ENCODE measurements around the gene SLC6A5. TPM values are rescaled to one million over a fixed set of nuclear protein-coding genes. Genes with fewer than 3 reads are reported as not detected.
A peak's percentile ranks its signal among the peaks of the same experiment; 100 is the strongest.

The SLC6A5 gene
- polyA plus RNA-seq, 10 donors: 0.06 TPM; not detected in 9

DNA sequence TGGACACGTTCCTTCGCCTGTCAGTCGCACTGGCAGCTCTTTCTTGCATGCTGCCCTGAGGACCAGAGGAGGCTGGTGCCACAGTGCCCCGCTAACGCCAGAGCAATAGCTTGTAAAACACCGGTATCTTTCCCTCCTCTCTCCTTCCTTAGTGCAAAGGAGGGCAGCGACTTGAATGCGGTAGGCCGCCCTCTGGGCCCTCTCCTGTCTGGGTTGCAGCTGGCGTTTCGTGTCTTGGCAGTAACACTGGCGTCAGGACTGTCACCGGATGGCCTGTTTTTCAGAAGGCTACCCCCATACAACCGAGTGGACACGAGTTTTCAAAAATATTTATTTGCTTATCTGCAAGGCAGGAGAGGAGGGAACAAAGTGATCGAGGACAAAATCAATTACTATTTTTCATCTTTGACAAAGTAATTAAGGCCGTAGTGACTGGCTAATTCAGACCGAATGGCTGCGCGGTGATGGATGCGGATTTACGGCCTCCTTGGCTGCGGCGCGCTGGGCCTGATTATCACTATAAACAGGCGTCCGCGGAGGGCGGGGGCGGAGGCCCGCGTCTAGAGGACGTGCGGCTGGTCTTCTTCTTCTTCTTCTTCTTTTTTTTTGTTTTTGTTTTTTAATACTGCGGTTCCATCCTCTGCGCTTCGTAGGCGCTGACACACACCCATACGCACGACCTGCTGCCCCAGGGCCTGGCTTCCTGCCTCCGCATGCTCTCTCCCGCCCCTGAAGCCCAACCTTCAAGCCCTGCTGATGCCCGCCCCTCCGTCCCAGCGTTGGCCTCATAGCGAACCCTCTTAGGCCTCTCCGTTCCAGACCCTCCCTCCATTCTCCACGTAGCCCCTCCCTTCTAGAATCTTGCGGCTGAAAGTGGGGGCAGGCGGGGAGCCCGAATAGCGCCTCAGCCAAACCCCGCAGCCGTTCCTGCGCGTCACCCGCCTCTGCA is 2.9 kb upstream of the SLC6A5 start:
- no peak for DNase-seq

DNA sequence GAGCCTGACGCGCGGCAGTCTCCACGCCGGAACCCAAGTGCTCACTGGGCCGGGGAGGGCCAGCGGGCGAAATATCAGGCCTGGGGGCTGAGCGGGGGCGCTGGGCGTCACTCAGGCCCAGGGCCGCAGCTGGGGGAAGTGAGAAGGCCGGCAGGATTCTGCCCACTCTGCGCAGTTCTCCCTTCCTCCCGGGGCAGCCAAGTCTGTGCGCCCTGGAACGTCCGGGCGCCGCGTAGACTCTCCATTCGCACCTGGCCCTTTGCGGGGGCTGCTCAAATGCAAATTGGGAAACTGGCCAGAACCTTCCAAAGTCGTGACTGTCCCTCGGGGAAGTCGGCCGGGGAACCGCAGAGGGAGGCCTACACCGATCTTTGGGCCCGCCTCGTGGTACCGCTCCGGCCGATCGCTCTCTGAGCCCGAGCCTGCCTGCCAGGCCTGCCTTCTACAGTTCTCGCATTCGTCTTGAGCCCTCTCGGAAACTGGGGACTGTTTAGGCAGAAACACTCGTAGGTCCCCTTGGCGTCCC is 2.2 kb upstream of the SLC6A5 start:
- no peak for DNase-seq

DNA sequence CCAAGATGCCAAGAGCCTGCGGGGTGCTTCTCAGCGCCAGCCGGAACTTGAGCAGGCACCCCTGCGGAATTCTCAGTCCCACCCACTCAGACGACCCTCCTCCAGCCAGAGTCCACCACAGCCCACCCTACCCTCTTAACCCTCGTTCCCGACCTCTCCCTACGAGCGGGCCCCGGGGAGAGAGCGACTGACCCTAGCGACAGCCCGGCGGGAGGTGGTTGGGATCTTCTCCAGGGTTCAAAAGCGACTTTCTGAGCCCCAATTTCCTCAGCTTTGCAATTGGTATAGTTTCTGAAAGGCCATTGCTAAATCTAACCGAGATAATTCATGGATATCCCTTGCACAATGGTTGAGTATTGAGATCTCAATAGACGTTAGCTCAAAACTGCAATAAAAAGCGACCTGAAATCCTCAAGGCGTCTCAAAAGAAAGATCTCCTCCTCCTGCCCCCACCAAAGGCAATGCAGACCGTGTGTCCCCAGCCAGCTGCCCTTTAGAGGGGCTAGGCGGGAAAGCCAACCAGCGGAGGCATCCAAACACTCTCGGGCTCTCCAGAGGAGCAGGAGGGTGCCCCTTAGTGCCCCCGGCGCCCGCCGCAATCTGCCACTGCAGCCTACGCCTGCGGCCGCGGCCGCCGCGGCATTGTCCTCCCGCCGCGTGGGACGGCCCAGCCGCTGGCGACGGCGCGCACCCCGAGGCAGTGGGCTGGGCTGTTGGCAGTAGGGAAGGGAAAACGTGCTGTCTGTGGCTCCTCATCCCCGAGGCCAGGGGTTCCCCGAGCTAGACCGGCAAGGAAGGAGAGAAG is 1.5 kb upstream of the SLC6A5 start:
- no peak for DNase-seq

DNA sequence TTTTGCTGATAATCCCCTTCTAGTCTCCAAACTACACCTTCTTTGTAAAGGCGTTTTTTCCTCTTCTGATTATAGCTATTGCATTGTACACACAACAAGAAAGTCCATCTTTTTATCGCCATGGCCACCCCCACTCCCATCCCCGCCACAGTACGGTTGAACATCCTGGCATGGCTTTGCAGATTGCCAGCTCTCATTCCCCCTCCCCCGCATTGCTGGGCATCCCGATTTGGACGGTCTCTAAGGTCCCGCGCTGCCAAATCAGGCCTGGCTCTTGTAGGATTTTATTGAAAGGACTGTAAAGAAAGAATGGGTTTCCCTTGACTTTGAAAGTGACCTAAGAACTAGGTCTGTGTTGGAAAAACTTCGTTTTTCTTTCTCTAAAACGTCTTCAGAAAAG is 916 bp upstream of the SLC6A5 start:
- DNase-seq: no peak

DNA sequence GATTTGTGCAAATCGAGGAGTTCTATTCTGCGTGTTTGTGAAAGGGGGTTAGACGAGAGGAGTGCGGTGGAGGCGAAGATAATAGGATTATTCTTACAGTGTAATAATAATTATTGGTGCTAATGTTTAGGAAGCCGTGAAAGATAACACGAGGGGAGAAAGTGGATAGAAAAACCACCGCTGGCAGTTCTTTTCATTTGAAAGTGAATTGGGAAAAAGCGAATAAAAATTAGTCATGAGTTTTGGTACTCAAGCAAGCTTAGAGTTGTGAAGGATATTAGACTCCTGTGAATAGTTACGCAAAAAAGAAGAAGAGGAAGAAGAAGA is 575 bp downstream of the SLC6A5 start:
- DNase-seq: no peak

DNA sequence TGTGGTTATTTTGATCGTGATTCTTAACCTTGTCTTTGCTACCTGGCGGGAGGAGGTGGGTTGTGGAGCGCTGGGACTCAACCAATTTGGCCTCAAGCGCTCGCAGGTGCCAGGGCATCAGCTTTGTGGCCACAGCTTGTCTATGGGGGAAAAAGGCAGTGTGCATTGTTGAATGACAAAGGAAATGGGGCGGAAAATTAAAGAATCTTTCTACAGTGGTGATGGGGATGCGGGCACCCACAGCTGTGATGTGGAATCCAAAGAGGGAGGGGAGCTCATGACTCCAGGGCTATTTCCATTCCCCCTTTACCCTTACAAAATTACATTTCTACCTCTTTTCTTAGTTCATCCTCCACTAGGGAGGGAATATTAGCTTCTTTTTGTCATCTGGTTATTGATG is 1.1 kb downstream of the SLC6A5 start:
- no peak for DNase-seq

DNA sequence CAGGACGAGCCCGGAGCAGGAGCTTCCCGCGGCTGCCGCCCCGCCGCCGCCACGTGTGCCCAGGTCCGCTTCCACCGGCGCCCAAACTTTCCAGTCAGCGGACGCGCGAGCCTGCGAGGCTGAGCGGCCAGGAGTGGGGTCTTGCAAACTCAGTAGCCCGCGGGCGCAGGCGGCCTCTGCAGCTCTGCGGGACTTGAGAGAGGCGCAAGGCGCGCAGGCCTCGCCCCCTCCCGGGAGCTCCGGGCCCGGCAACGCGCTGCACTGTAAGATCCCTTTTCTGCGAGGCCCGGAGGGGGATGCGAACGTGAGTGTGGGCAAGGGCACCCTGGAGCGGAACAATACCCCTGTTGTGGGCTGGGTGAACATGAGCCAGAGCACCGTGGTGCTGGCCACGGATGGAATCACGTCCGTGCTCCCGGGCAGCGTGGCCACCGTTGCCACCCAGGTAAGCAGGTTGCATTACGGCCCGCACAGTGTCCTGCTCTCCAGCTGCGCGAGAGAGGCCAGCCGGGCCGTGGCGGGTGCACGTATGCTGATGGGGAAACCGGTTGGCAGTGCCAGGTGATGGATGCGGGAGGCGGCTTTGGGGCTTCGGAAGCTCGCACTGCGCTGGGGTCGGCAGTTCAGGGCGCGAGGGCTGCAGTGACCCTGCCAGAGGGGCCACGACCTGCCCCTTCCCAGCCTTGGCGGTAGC is 2.0 kb downstream of the SLC6A5 start:
- no peak for DNase-seq

DNA sequence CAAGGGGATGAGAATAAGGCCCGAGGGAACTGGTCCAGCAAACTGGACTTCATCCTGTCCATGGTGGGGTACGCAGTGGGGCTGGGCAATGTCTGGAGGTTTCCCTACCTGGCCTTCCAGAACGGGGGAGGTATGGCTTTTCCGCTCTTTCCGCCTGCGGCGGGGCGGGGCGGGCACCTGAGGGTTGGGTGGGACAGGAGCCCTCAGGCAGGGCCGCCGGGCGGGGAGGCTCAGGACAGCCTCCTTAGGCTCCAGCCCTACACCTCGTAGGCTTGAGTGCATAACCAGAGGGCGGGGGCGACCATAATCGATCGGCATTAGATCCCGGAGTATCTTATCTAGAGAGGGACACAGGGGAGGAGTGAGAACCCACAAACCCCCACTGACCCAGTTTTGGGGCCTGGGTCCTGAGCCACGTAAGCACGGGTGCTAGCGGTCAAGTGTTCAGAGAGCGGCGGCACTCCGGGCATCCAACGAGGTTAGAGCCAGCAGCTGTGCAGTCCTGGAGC is 4.9 kb downstream of the SLC6A5 start:
- DNase-seq: no peak

DNA sequence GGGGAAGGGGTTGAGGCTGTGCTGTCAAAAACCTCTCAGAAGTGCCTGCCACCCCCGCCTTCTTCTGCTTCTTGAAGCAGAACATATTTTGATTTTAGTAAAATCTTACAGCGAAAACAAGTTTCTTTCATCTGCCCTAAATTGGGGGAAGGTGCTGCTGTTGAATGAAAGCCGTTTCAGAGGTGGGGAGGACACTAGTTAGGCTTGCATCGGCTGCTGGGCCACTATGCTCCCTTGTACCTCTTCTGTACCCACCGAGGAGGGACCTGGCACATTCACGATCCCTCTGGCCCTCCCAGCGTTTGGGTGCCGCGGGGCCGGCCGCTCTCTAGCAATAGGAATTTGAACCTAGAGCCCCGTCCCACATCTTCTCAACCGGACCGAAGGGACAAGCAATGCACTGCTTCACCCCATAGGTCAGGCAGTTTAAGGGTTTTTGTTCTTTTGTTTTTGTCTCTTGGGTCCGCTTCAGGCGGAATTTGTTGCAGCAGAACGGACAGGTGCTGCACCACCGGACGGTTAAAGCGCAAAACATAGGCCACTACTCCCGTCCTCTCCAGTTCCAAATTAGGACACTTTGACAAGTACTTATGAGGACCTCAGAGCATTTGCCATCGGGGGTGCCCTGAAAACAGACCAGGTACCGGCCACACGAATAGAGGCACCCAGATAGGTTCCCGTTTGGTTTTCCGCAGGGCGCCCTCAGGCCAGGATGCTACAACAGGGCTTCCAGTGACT is 5.6 kb downstream of the SLC6A5 start:
- no peak for DNase-seq

DNA sequence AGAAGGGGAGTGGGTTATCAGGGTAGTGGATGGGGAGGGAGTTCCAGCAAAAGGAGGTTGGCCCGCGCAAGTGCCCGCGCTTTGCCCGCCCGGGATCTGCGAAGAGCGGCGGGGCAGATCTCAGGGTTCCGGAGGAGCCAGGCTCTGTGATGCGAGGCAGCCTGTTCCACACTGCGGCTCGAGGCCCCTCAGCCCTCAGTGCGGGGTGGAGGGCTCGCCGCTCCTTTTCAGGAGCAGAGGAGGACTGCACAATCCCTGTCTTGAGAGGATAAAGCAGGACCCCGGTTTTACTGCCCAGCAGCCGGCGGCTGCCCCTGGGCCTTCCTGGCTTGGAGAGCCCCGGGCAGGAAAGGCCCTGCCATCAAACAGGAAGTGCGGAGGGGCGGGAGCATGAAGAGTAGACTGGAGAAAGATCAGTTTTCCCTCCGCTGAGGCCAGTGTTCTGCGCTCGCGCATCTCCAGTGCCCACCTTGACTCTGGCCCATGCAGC is 6.2 kb downstream of the SLC6A5 start:
- DNase-seq: no peak

DNA sequence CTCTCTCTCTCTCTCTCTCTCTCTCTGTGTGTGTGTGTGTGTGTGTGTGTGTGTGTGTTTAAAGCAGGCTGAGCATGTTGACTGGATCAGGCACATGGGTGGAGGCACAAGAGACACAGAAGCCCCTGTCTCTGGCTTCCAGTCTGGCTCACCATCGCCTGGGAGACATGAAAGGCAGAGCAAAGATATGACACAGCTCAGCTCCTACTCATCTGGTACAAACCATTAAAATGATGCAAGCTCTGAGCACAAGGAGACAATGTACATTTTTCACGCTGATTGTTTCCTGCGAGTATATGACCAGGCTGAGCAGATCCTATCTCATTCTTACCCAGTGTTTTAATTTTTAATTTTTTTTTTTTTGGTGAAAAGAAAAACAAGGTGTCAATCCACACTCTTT is 9.5 kb downstream of the SLC6A5 start:
- no peak for DNase-seq

DNA sequence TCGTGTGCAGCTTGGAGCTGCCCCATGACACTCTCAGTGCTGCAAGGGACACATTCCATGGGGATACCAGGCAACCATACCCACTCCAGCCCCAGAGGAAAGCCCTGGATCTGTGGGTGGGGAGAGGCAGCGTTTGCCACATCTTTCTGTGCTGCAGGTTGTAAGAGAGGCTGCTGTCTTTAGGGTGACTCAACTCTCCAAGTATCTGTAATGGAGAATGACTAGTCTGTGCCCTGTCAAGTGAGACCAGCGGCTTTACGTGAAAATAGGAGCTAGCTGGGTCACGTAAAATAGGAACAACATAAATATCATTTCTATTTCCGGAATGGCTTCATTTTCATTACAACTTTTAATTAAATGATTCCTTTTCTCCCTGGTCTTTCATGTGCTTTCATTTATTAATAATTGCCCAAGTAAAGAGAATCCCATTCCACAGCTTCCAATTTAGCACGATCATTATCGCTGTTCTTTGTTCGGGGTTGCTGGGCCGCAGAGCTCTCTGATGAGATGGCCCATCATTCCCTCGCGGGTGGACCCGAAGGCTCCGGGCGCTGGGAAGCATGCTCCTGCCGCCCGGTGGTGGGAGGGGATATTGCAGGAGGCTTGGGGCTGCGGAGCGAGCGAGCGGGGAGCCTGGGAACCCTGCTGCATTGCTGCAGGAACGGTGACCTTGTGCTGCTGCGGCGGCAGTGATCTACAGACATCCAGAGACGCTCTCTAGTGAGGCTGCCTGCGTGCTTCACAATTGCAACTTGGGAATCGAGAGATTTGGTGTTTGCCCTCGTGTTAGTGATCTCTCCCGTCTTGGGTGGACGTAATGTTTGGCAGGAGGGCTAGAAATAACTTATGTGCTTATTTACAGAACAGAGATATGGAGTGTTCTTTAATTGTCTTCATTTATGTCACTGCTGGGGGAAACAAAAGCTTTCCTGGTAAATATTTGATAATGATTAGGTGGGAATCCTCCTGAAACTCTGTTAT is 10.6 kb downstream of the SLC6A5 start:
- peak; percentile 20 to 75 (median 55) for DNase-seq

DNA sequence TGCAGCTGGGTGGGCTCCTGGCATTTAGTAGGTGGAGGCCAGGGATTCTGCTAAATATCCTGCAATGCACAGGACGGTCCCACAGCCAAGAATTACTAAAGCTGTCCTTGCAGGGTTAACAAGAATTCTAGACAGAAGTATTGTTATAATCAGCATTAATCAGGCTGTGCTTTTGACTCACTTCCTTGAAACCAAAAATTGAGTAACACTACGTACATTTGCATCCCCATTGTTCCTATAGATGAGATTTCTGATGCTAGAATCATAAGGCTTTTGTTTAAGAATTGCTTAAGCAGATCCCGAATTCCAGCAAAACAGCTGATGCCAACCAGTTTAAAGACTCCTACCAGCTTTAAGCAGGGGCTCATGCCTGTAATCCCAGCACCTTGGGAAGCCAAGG is 11.4 kb downstream of the SLC6A5 start:
- DNase-seq: no peak

DNA sequence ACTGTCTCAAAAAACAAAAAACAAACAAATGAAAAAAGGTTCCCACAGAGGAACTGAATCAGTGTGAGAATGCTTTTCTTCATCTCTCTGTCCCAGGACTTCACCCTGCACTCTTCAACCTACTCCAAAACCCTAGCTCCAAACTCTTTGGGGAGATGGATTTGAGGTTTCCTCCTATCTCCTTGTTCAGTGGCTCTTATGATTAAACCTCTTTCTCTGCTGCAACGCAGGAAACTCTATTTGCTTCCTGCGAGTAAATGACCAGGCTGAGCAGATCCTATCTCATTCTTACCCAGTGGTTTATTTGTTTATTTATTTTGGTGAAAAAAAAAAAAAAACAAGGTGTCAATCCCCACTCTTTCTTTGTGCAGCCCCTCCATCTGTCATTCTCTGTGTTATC is 12.0 kb downstream of the SLC6A5 start:
- DNase-seq: no peak

DNA sequence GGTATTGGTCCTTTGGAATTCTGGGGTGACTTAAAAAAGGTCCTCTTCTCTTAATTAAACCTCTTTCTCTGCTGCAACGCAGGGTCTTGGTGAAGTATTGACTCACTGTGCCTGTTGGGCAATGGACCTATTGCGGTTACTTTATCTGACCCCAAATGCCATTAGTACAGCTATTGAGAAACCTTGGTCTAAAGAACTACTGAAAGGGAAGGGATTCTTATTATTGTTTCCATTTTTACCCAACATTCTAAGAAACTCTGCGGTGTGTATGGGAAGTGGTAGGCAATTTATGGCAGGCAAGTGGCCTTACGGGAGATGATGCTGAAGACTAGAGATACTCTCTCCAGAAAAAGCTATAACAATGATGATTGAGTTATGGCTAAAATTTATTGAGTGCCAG is 12.5 kb downstream of the SLC6A5 start:
- no peak for DNase-seq

DNA sequence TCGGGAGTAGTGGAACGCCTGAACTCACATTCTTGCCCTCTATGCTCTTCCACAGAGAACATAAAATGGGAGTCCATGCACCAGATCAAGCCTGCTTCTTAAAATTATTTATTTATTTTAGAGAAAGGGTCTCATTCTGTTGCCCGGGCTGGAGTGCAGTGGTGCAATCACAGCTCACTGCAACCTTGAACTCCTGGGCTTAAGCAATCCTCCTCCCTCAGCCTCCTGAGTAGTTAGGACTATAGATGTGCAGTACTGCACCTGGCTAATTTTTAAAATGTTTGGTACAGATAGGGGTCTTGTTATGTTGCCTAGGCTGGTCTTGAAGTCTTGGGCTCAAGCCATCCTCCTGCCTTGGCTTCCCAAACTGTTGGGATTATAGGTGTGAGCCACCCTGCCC is 13.0 kb downstream of the SLC6A5 start:
- no peak for DNase-seq

DNA sequence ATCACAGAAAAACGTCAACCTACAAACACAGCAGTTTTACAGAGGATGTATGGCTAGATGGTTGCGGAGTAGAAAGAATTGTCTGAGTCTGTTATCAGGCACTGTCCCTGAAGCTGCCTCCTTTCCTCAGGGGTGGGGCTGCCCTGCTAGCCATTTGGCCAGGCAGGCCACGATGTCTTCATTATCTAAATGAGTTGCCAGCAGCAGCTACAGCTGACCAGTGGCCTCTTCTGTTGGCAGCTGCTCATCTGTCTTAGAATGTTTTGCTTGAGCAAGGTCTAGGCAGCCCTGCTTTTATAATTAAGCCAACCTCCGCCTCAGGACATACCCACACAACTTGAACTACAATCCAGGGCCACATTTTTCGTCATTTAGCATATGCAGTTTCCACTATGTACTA is 17.5 kb downstream of the SLC6A5 start:
- DNase-seq: no peak

DNA sequence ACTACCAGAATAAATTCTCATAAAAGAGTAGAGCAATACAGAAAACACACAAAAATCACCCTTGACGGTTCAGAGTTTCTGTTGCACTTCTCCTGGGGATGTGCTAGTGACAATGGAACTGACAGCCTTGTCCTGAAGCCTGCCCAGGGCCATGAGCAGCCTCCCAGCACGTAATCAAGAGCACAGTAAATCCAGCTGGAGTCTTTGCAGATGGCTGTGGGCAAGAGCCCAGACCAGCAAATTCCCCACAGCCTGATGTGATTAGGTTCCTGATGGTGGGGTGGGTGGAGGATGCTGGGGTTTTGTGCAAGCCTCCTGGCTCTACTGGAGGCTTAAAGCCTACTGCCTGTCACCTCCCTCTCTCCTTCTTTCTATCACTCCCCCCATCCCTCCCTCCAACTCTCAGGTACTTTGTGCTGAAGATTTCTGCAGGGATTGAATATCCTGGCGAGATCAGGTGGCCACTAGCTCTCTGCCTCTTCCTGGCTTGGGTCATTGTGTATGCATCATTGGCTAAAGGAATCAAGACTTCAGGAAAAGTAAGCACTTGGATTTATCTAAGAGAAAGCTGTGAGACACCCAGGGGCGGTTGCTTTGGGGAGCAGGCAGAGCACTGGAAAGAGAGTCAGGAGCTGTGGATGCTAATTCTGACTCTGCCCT is 18.1 kb downstream of the SLC6A5 start:
- no peak for DNase-seq

DNA sequence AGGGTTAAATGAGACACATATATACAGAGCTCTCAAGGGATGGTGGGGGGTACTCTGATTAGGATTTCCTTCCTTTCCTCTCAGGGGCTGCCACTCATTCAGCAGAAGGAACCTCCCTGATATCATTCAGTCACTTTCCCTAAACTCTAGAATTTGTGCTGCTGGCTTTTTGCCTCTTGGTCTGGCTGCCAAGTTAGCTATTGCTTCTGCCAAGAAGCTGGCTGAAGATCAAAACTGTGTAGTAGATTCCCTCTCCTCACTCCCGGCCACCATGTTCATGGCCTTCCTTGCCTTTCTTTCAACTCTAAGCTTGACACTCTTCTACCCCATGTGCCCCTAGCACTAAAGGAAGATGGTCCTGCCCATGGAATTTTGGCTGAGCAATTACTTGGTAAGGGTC is 18.7 kb downstream of the SLC6A5 start:
- DNase-seq: no peak

Measured in muscle of back (tissue), 11 donors.